HFFc6 (cell line): ENCODE measurements around the gene CTNNB1. TPM values are rescaled to one million over a fixed set of nuclear protein-coding genes. Genes with fewer than 3 reads are reported as not detected.

Experiments used
- DNase-seq: peaks from one replicate; pipeline ENCODE4 v3.0.0-alpha.2; 2018
- H3K27ac Mint-ChIP-seq: 2 replicates; pipeline ENCODE4 v1.8.0; 2020; ENCODE audit warnings: mild to moderate bottlenecking, mixed read lengths
- H3K27me3 Mint-ChIP-seq: 2 replicates; pipeline ENCODE4 v1.8.0; 2021; ENCODE audit warnings: mild to moderate bottlenecking, moderate library complexity, mixed read lengths; ENCODE audit not compliant: insufficient read depth
- H3K36me3 Mint-ChIP-seq: 2 replicates; pipeline ENCODE4 v1.8.0; 2021; ENCODE audit warnings: low read depth, mixed read lengths
- H3K4me1 Mint-ChIP-seq: 2 replicates; pipeline ENCODE4 v1.8.0; 2020; ENCODE audit warnings: low read depth, mixed read lengths
- H3K4me3 Mint-ChIP-seq: 2 replicates; pipeline ENCODE4 v1.8.0; 2020; ENCODE audit warnings: mild to moderate bottlenecking, moderate library complexity, mixed read lengths
- H3K9me3 Mint-ChIP-seq: 2 replicates; pipeline ENCODE4 v1.8.0; 2020; ENCODE audit warnings: mild to moderate bottlenecking, mixed read lengths
- total RNA-seq, 6 experiments: library from RNA; stranded (reverse); fragmentation: NEBNext Ultra II Directional; extraction: Animal tissue kit (Norgen Biotek cat#: 25700); gene quantifications; 2 replicates in 1 of 6; 3 replicates in 5 of 6; pipeline ENCODE4 v1.2.3, GENCODE V29; 2021
- TF ChIP-seq, protein P1 (sequence below): fragments of 200-600 bp; sonication (generic); IDR thresholded peaks from 2 replicates; pipeline ENCODE4 v1.5.0; 2021; ENCODE audit warnings: antibody characterized with exemption, mild to moderate bottlenecking

Gene CTNNB1
- total RNA-seq, 6 experiments from 2014 or later, result 299 to 330 (median 312) TPM

DNA sequence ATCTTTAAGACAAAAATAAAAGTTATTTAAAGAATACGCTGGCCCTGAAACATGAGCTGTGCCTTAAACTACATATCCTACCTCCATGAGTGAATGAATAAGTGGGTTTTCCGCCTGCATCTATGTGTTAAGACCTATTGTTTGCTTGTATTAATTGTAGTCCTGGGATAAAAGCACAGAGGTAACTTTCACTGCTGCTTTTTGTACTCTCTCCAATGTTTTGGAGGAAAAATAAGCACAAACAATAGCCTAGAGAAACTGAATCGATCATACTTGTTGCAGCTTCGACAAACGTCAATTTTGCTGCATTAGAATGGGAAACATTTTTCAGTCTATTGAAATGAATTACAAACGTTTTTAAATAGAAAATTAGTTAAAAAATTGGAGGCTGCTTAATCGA lies 1.3 kb upstream of the CTNNB1 start:
- TF ChIP-seq, protein P1, sequence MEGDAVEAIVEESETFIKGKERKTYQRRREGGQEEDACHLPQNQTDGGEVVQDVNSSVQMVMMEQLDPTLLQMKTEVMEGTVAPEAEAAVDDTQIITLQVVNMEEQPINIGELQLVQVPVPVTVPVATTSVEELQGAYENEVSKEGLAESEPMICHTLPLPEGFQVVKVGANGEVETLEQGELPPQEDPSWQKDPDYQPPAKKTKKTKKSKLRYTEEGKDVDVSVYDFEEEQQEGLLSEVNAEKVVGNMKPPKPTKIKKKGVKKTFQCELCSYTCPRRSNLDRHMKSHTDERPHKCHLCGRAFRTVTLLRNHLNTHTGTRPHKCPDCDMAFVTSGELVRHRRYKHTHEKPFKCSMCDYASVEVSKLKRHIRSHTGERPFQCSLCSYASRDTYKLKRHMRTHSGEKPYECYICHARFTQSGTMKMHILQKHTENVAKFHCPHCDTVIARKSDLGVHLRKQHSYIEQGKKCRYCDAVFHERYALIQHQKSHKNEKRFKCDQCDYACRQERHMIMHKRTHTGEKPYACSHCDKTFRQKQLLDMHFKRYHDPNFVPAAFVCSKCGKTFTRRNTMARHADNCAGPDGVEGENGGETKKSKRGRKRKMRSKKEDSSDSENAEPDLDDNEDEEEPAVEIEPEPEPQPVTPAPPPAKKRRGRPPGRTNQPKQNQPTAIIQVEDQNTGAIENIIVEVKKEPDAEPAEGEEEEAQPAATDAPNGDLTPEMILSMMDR, result no peak
- no peak overlapping the region for H3K27ac Mint-ChIP-seq
- H3K4me3 Mint-ChIP-seq, result peak overlapping the region; percentile 80; the same call in 1 of the 2 replicates

DNA sequence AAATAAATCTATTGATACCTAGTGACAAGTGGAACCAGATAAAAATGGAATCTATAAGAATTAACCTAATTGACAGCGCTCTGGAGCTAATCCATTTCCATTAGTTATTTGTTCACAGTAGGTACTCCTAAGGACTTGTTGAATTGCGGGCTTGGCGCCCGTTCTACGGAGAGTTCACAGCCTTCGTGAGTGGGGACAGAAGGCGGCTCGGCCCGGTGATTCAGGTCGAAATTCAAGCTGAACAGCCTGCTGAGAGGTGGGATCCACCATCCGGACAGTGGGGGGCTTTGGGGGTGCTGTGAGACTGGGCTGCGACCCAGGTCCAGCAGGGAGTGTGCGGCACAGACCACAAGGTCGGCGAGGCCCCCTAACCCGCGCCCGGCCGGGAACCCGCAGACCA lies 779 bp upstream of the CTNNB1 start:
- Mint-ChIP-seq H3K4me3 (peak overlapping the region; percentile 80), H3K27me3 (peaks cover 2% of the 10 kb centered on the region), H3K27ac (no peak overlapping the region), H3K9me3 (no peaks in the 10 kb centered on the region), H3K36me3 (peaks cover 12% of the 10 kb centered on the region; the same call in 1 of the 2 replicates), H3K4me1 (peaks cover 28% of the 10 kb centered on the region)
- no peak for DNase-seq
- TF ChIP-seq, protein P1, result no peak

More for the DNA sequence above, 1.3 kb upstream of the CTNNB1 start:
- H3K4me1 Mint-ChIP-seq, result peaks cover 23% of the 10 kb centered on the region
- H3K9me3 Mint-ChIP-seq, result no peaks in the 10 kb centered on the region
- H3K27me3 Mint-ChIP-seq, result peaks cover 2% of the 10 kb centered on the region
- peaks cover 12% of the 10 kb centered on the region; the same call in 1 of the 2 replicates for H3K36me3 Mint-ChIP-seq
- DNase-seq, result no peak

DNA sequence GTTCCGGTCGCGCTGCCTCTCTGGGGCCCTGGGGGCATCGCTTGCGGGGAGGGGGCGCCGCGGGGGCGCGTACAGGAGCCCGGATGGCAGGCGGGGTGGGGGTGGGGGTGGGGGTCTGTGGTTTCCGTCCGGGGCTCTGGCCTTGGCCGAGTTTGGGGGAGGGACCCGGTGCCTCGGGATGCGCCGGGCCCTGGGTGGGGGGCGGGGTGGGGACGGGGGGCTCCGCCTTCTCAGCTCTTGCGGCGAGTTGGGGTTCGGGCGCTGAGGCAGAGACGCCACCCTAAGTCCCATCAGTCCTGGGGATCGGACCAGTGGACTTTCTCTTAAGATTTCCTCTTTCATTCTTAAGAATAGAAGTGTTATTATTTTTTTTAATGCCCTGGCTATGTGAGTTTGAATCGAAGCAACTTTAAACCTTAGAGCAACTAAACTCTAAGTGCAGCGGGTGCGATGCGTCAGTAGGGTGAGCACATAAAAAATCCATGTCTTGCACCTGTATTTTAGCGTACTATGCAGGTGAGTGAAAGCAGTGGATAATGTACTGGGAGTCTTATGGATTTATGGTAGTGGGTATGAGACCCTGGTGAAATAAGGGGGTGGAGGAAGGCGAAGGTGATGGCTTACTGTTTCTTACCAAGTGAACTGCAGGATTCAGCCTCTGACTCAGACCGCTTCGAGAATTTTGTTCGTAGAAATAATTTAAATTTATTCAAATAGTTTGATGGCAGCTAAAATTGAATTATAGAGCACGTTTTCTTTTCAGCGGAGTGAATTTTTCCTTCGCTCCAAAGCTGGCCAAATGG lies 762 bp downstream of the CTNNB1 start:
- peak overlapping the region; percentile 75 for H3K27ac Mint-ChIP-seq
- peaks cover 43% of the 10 kb centered on the region for H3K4me1 Mint-ChIP-seq
- peaks cover 2% of the 10 kb centered on the region for H3K27me3 Mint-ChIP-seq
- H3K9me3 Mint-ChIP-seq, result no peaks in the 10 kb centered on the region
- H3K4me3 Mint-ChIP-seq, result peak overlapping the region; percentile 92
- TF ChIP-seq, protein P1, result no peak
- DNase-seq, result no peak
- H3K36me3 Mint-ChIP-seq, result peaks cover 12% of the 10 kb centered on the region; the same call in 1 of the 2 replicates

DNA sequence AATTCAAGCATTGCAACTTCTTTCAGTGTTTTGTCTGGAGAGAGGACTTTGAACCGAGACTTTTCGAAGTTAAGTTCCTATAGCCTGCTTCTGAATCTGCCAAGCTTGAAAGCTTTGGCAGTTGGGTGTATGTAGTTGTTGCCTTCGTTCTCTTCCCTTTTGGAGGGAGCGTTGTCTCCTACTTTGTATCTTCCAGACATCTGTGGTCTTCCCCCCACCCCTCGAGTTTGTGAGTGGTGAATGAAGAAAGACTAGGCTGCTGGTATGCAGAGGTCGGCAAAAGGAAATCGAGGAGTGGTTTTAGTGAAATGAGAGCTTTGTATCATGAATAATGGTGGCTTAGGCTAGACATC lies 1.3 kb downstream of the CTNNB1 start:
- H3K9me3 Mint-ChIP-seq, result no peaks in the 10 kb centered on the region
- peak; percentile 25 for DNase-seq
- TF ChIP-seq, protein P1, result no peak
- H3K27me3 Mint-ChIP-seq, result peaks cover 2% of the 10 kb centered on the region
- H3K4me3 Mint-ChIP-seq, result peak overlapping the region; percentile 92
- H3K27ac Mint-ChIP-seq, result peak overlapping the region; percentile 75
- peaks cover 12% of the 10 kb centered on the region; the same call in 1 of the 2 replicates for H3K36me3 Mint-ChIP-seq
- peaks cover 45% of the 10 kb centered on the region for H3K4me1 Mint-ChIP-seq

DNA sequence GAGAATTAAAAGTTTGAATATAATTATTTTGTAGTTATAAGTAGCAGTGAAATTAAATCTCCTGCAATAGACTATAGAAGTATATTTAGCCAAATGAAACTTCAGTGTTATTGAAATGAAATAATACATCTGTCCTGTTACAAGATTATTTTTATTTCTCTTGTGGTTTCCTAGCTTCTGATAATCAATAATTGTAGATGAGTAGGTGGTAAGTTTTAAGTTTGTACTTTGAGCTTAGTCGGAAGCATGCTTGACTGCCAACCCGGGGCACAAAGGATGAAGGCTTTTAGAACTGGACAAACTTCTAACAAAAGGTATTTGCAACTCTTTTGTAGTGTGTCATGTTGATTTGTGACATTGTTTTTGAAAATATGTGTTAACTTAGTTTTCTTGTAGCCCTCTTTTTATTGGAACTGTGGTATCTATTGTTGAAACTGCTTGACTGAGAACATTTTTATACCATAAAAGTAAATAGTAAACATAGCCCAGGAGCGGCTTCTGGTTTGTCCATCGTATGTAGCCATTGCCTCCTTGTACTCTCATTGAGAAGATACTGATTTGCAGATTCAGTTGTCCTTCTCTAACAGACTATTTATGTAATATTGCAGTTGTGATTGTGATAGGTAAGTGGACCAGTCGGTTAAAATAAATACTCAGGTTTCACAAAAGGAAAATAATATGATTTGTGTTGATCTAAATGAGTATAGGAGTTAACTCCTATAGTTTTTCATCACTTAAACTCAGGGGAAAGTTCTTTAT lies 2.9 kb downstream of the CTNNB1 start:
- no peak overlapping the region for H3K27ac Mint-ChIP-seq
- peaks cover 12% of the 10 kb centered on the region; the same call in 1 of the 2 replicates for H3K36me3 Mint-ChIP-seq
- H3K27me3 Mint-ChIP-seq, result peaks cover 2% of the 10 kb centered on the region; the same call in 1 of the 2 replicates
- H3K4me1 Mint-ChIP-seq, result peaks cover 58% of the 10 kb centered on the region
- peak overlapping the region; percentile 92 for H3K4me3 Mint-ChIP-seq
- DNase-seq, result no peak
- TF ChIP-seq, protein P1, result no peak
- H3K9me3 Mint-ChIP-seq, result no peaks in the 10 kb centered on the region
